M059J (cell line): ENCODE results near the gene PHLDB3. TPM values are rescaled to one million over a fixed set of nuclear protein-coding genes. Genes with fewer than 3 reads are reported as not detected.

Experiments
- DNase-seq: peaks from one replicate; pipeline ENCODE4 v3.0.0-alpha.2; 2012; ENCODE audit warnings: low read depth
- total RNA-seq: library from RNA; depleted of rRNA; stranded (reverse); fragments of >200 nt; shearing (Covaris generic); gene quantifications from 2 replicates; pipeline ENCODE4 v1.2.3, GENCODE V29; 2014

Gene PHLDB3
- total RNA-seq, 1 experiment from 2014 or later, result 8.6 TPM

DNA sequence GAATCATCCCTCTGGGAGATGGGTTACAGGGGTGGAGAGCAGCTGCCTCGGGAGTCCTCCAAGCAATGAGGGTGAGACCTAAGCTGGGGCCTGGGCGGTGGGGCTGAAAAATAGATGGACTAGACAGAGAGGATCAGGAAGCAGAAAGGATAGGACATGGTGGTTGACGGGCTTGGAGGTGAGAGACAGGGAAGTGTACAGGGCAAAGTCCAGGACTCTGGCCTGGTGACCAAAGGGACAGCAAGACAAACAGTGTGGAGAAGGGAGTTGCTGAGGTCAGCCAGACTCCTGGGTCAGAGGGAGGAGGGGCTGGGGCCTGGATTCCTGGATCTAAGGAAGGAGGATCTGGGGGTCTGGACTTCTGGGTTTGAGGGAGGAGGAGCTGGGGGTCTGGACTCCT lies 5.5 kb downstream of the PHLDB3 start:
- DNase-seq, result no peak

GRCh38 chr19:43498233-43498842 lies 6.2 kb downstream of the PHLDB3 start:
- no peak for DNase-seq

DNA sequence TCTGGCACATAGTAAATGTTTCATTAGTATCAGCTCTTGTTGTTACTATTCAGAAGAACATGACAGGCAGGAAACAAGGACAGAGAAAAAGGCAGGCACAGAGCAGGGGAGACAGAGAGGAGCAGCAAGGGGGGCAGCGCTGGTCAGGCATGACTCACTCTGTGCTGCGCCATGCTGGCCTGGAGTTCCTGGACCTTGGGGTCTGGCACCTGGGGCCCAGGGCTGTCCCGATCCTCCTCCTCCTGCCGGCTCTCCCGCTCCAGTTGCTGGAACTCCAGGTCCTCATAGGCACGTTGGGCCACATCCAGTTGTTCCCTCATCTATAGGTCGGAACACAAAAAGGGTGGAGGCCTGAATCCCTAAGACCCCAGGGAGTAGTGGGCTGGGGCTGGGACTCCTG lies 7.6 kb downstream of the PHLDB3 start:
- no peak for DNase-seq

GRCh38 chr19:43495082-43495481 lies 9.5 kb downstream of the PHLDB3 start:
- DNase-seq, result no peak

DNA sequence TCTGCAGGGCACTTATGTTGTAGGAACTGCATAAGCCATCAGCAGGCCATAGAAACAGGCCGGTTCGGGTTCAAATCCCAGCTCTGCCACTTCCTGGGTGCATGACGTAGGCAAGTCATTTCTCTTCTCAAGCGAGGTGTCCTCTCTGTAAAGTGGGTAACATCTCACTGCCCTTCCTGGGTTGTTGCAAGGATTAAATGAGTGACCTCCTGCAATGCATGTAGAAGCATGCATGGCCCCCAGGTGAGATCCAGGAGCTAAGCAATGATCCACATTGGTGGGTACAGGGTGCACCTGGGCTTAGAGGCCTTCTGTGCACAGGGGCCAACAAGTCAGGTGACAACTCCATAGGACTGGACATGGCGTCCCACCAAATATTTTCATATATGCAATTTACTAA lies 13.8 kb downstream of the PHLDB3 start:
- DNase-seq, result no peak

GRCh38 chr19:43489979-43490599 lies 14.5 kb downstream of the PHLDB3 start:
- no peak for DNase-seq

GRCh38 chr19:43489310-43489709 lies 15.2 kb downstream of the PHLDB3 start:
- DNase-seq, result no peak

DNA sequence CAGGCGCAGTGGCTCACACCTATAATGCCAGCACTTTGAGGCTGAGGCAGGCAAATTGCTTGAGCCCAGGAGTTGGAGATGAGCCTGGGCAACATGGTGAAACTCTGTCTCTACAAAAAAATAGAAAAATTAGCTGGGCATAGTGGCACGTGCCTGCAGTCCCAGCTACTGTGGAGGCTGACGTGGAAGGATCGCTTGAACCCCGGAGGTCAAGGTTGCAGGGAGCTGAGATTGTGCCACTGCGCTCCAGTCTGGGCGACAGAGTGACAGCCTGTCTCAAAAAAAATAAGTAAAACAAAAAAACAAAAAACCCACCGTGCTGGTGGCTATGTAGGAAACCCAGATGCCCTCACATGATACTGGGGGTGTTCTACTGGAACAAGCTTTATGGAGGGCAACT lies 16.4 kb downstream of the PHLDB3 start:
- no peak for DNase-seq

- DNase-seq, result no peak
Observed at GRCh38 chr19:43486412-43486811, 18.1 kb downstream of the PHLDB3 start.

DNA sequence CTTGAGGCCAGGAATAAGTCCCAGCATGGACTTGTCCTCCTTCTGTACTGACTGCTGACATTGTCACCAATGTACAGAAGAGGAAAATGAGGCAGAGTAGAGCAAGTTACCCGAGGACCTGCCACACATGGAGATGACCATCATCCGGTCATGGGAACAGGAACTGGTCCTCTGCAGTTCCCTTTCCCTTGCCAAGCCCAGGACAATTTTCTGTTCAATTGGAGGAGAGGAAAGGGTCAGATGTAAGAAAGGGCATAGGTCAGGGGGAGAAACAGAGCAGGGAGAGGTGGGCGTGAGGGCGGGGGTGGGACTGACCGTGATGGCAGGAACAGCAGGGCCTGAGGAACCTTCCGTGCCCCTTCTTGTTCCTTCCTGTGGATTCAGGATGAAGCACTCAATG lies 18.6 kb downstream of the PHLDB3 start:
- DNase-seq, result no peak

DNA sequence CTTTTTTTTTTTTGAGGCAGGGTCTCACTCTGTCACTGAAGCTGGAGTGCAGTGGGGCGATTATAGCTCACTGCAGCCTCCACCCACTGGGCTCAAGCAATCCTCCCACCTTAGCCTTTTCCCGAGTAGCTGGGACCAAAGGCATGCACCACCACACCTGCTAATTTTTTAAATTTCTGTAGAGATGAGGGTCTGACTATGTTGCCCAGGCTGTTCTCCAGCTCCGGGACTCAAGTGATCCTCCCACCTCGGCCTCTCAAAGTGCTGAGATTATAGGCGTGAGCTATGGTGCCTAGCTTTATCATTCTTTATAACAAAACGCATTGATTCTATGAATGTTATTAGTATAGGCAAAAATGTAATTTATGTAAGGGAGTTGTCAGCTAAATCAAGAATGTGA lies 21.3 kb downstream of the PHLDB3 start:
- DNase-seq, result no peak

- DNase-seq, result no peak
Observed at GRCh38 chr19:43482193-43482592, 22.4 kb downstream of the PHLDB3 start.

DNA sequence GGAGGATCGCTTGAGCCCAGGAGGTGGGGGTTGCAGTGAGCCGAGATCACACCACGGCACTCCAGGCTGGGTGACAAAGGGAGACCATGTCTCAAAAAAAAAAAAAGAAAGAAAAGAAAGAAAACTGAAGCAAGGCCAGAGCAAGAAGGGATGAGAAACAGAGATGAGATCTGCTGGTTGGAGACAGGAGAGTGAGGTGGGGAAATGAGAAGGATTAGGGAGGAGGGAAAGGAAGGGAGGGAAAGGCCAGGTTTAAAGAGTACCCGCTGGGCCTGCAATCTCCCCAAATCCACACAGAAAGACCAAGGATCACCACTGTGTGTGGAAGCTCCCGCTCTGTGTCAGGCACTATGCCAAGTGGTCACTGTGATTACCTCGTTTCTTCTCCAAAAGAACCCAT lies 22.8 kb downstream of the PHLDB3 start:
- no peak for DNase-seq

GRCh38 chr19:43480574-43480973 lies 24.0 kb downstream of the PHLDB3 start:
- DNase-seq, result no peak

GRCh38 chr19:43479961-43480561 lies 24.5 kb downstream of the PHLDB3 start:
- no peak for DNase-seq

GRCh38 chr19:43479226-43479625 lies 25.3 kb downstream of the PHLDB3 start:
- DNase-seq, result no peak

DNA sequence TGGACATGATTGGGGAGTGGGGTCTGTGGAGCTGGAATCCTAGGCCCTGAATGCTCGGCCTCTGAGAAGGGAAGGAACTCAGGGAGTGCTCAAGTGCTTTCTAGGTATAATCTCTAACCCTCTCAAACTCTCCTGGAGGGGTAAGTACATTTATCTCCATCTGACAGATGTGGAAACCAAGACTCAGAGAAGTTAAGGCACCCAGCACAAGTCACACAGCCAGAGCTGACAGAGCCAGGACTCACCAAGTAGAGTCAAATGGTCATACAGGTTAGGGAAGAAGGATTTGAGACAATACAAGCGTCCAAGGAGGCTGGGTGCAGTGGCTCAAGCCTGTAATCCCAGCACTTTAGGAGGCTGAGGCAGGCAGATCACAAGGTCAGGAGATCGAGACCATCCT lies 26.2 kb downstream of the PHLDB3 start:
- no peak for DNase-seq

GRCh38 chr19:43476606-43477005 lies 27.9 kb downstream of the PHLDB3 start:
- DNase-seq, result peak; percentile 95

GRCh38 chr19:43474986-43475705 lies 29.4 kb downstream of the PHLDB3 start:
- peak; percentile 67 for DNase-seq

DNA sequence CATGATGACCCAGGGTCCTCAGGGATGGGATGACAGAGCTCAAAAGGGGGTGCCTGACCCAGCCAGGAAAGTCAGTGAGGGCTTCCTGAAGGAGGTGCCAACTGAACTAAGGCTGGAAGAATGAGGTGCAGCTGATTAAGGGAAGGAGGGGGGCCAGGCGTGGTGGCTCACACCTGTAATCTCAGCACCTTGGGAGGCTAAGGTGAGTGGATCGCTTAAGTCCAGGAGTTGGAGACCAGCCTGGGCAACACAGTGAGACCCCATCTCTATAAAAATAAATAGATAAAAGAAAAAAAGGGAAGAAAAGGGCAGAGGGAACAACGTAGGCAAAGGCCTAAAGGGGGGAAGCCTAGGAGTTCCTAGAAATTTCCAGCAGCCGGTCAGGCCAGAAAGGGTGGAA lies 30.1 kb downstream of the PHLDB3 start:
- DNase-seq, result no peak

DNA sequence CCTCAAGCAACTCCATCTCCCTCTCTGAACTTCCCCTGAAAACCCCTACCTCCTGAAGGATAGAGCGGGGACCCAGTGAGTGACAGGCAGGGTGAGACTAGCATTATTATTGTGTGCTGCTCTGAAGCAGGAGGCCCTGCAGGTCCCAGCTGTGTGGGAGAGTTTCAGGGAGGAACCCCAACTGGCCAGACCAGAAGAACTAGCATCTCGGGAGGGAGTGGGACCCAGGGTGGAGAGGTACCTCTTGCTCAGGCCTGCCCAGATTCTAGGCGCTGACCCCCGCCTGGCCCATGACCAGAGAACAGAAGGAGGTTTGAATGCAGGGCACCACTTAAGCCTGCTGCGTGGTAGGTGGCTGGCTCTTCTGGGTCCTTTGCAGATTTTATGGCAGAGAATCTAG lies 33.5 kb downstream of the PHLDB3 start:
- no peak for DNase-seq

DNA sequence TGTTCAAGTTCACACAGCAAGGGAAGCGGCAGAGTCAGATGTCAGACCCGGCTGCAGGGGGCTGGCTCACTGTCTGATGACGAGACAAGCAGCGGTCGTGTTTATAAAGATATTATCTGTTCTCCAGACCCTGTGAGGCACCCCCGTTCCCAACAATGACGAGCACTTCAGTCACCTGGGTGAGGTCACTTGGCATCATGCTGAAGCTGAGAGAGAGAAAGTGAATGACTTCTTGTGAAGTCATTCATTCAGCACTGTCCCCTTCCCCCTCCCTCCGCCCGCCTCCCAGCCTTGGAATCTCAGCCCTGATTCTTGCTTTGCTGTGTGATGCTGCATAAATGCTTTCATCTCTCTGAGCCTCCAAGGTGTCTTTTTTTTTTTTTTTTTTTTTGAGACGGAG lies 34.3 kb downstream of the PHLDB3 start:
- DNase-seq, result peak; percentile 91

DNA sequence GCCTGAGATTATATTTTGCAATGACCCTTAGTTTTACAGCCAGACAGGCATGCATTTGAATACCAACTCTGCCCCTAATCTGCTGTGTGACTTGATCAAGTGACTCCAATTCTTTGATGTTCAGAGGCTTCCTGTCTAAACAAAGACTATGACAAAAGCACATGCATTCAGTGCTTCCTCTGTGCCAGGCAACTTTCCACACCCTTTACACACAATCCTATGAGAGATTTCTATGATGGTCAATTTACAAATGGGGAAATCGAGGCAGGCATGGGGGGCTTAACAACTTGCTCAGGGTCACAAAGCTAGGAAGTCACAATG lies 35.4 kb downstream of the PHLDB3 start:
- DNase-seq, result peak; percentile 45
